Activated CD8-positive, alpha-beta T cell treated with anti-CD3 and anti-CD28 coated beads for 36 hours (primary cell): ENCODE measurements around the gene PLD4. TPM values are rescaled to one million over a fixed set of nuclear protein-coding genes. Genes with fewer than 3 reads are reported as not detected.

Experiments
- ATAC-seq: fragments of 200-7000 bp; cut with Tn5 transposase; one replicate; pipeline ENCODE4 v1.10.0; 2021; ENCODE audit warnings: mild to moderate bottlenecking, moderate library complexity
- CTCF ChIA-PET: fragments of 350-600 bp; sonication (Branson Sonifier 250); formaldehyde crosslinking; loops from one replicate; lab custom pipeline; 2021; ENCODE audit warnings: antibody characterized with exemption; lab: Charles Lee
- POLR2A ChIA-PET: fragments of 350-600 bp; sonication (Branson Sonifier 250); formaldehyde crosslinking; loops from one replicate; lab custom pipeline; 2021; ENCODE audit warnings: antibody characterized with exemption; lab: Charles Lee
- DNase-seq: peaks from one replicate; pipeline ENCODE4 v3.0.0-alpha.2; 2020
- H3K27ac Mint-ChIP-seq: one replicate; pipeline ENCODE4 v1.8.0; 2021; ENCODE audit warnings: mild to moderate bottlenecking, mixed read lengths
- H3K27me3 Mint-ChIP-seq: one replicate; pipeline ENCODE4 v1.8.0; 2021; ENCODE audit warnings: mixed read lengths
- H3K36me3 Mint-ChIP-seq: one replicate; pipeline ENCODE4 v1.8.0; 2021; ENCODE audit warnings: low read depth, mixed read lengths
- H3K4me1 Mint-ChIP-seq: one replicate; pipeline ENCODE4 v1.8.0; 2021; ENCODE audit warnings: low read depth, mixed read lengths
- H3K4me3 Mint-ChIP-seq: one replicate; pipeline ENCODE4 v1.8.0; 2021; ENCODE audit warnings: mild to moderate bottlenecking, moderate library complexity, mixed read lengths
- H3K9me3 Mint-ChIP-seq: one replicate; pipeline ENCODE4 v1.8.0; 2021; ENCODE audit warnings: mixed read lengths
- CTCF ChIP-seq: fragments of 200-600 bp; IDR thresholded peaks from one replicate; pipeline ENCODE4 v1.8.0; 2022; ENCODE audit warnings: antibody characterized with exemption, mild to moderate bottlenecking
- intact Hi-C: fragments of 100-400 bp; cut with micrococcal nuclease; formaldehyde crosslinking; loops from one replicate; pipeline ENCODE4 v1.10.0; 2022
- total RNA-seq, 2 experiments: library from RNA; stranded (reverse); gene quantifications; one replicate each; pipeline ENCODE4 v1.2.3, GENCODE V29; 2021

The PLD4 gene
- total RNA-seq, 2 experiments from 2014 or later = not detected

GRCh38 chr14:104877066-104877805 lies 47.4 kb upstream of the PLD4 start:
- no peak for DNase-seq
- Mint-ChIP-seq H3K27me3 (no peaks in the 10 kb centered on the region), H3K4me3 (no peak overlapping the region), H3K4me1 (peaks cover 6% of the 10 kb centered on the region), H3K36me3 (no peaks in the 10 kb centered on the region), H3K9me3 (no peaks in the 10 kb centered on the region), H3K27ac (no peak overlapping the region)
- ChIA-PET POLR2A (interaction anchor here (0.7 kb wide), 1 partner anchor 11 kb away, joined by 3 read pairs; no protein-coding TSS in a partner anchor), CTCF (no interaction called here)
- ATAC-seq = no peak
- TF ChIP-seq CTCF = no peak
- intact Hi-C loops = no loop called here

- intact Hi-C loops = no loop called here
- Mint-ChIP-seq H3K4me3 (no peak overlapping the region), H3K36me3 (no peaks in the 10 kb centered on the region), H3K4me1 (no peaks in the 10 kb centered on the region), H3K9me3 (no peaks in the 10 kb centered on the region), H3K27ac (no peak overlapping the region), H3K27me3 (no peaks in the 10 kb centered on the region)
- TF ChIP-seq CTCF = no peak
- no peak for ATAC-seq
- DNase-seq = no peak
- CTCF ChIA-PET = no interaction called here
- POLR2A ChIA-PET = no interaction called here
Observed at GRCh38 chr14:104877806-104878550, 46.7 kb upstream of the PLD4 start.

- TF ChIP-seq CTCF = no peak
Observed at GRCh38 chr14:104878582-104878981, 46.1 kb upstream of the PLD4 start.

GRCh38 chr14:104879201-104879982 lies 45.3 kb upstream of the PLD4 start:
- intact Hi-C loops = no loop called here
- ChIA-PET CTCF (no interaction called here), POLR2A (no interaction called here)
- ATAC-seq = no peak
- Mint-ChIP-seq H3K4me3 (no peak overlapping the region), H3K9me3 (no peaks in the 10 kb centered on the region), H3K27me3 (no peaks in the 10 kb centered on the region), H3K27ac (no peak overlapping the region), H3K36me3 (no peaks in the 10 kb centered on the region), H3K4me1 (no peaks in the 10 kb centered on the region)
- TF ChIP-seq CTCF = no peak
- no peak for DNase-seq

More at GRCh38 chr14:104878582-104878981, 46.1 kb upstream of the PLD4 start:
- H3K27me3 Mint-ChIP-seq = no peaks in the 10 kb centered on the region
- no peak for DNase-seq
- H3K36me3 Mint-ChIP-seq = no peaks in the 10 kb centered on the region
- no peaks in the 10 kb centered on the region for H3K4me1 Mint-ChIP-seq
- no peak for ATAC-seq
- CTCF ChIA-PET = no interaction called here
- no peak overlapping the region for H3K27ac Mint-ChIP-seq
- no peak overlapping the region for H3K4me3 Mint-ChIP-seq
- H3K9me3 Mint-ChIP-seq = no peaks in the 10 kb centered on the region
- POLR2A ChIA-PET = no interaction called here
- intact Hi-C loops = no loop called here
